Ecto neural progenitor cell (in vitro differentiated cells): Measurements from ENCODE around the gene XG.
A peak's percentile ranks its signal among the peaks of the same experiment; 100 is the strongest.
"Not testable (repeated sequence)": the region's sequence is repeated elsewhere in the genome, so short reads cannot be mapped to it uniquely, and the experiment has no call there.

Experiments
- DNase-seq: peaks from one replicate; pipeline ENCODE4 v3.0.0-alpha.2; 2018; ENCODE audit warnings: low spot score

XG gene, protein sequence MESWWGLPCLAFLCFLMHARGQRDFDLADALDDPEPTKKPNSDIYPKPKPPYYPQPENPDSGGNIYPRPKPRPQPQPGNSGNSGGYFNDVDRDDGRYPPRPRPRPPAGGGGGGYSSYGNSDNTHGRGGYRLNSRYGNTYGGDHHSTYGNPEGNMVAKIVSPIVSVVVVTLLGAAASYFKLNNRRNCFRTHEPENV

DNA sequence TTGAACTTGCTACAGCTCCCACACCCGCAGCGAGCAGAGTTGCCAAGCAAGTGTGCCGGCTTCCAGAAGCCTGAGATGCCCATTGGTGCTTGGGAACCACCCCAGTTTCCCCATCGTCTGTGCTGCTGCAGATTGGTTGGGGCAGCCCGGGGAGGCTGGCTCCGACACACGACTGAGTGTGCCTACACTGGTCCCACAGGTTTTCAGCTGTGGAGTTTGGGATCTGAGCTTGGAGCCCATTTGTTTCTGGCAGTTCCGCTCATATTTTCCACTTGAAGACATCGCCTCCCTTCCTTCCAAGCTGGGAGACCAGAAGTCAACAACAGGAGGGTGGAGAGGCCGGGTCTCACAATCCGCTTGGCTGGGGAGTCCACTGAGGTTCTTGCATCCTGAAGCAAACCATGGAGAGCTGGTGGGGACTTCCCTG, at the start of gene XG:
XG (plus strand) TSS at position 167 of the 427 bp plus-strand sequence; CDS start at position 402, 235 bp downstream.
- DNase-seq, result not testable (repeated sequence)

- no peak for DNase-seq
These were observed 47.9 kb upstream of the XG start for GRCh38 chrX:2703991-2704369.

DNA sequence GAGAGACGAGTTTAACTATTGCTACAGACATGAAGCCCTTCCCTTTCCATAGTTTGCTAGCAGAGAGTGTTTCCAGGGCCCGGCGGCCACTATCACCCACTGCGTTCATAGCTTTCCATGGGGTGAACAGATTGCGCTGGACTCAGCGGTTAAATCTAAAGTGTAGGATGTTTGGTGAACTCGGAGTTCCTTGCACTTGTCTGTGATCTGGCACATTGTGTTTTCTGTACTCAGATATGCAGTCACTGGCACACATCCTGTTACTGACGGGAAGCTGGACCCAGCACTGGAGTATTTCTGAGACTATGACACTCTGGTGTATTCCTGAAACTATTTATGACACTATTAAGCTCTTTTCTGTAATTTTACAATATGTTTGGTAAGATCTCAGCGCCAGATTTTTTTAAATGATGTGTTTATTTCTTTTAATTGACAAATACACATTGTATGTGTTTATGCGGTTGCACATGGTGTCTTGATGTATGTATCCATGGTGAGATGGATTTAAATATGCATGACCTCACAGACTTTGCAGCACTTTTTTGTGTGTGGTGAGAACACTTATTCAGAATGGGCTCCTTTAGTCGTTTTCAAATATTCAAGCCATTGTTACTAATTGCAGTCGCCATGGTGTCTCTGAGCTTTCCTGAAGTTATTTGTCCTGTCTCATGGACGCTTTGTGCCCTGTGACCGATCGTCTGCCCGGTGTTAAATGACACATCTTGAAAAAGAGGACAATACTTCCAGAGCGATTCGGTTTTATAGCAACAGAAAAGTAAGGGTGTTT, 46.6 kb upstream of the XG start:
- no peak for DNase-seq

- peak; percentile 57 for DNase-seq
These were observed 44.5 kb upstream of the XG start for GRCh38 chrX:2707334-2707760.

- DNase-seq, result no peak
These were observed 43.8 kb upstream of the XG start for GRCh38 chrX:2708021-2708420.

DNA sequence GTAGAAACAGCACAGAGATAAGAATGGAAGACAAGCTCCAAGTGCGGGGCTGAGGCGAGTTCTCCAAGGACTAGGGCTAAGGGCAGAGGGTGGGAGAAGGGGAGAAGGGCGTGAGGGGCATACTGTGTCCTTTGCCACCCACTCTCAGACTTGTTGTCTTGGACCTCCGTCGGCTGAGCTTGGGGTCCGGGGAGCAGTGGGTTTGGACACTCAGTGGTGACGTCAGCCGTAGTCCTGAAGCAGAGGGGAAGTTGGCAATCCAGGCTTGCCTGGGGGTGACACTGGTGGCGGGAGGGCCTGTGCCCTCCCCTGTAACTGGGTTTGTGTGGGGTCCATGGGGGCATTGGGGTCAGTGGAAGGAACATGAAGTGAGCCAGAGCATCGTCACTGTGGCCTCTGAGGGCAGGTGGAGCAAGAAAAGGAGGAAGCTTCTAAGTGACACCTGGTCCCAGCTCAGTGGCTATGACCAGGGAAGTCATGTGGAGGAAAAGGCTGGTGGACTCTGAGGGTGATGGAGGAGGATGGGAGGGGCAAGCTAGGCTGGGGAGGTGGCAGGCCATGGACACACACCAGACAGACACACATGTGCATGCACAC, 43.1 kb upstream of the XG start:
- no peak for DNase-seq

GRCh38 chrX:2709556-2709955, 42.3 kb upstream of the XG start:
- no peak for DNase-seq

GRCh38 chrX:2710041-2710840, 41.6 kb upstream of the XG start:
- DNase-seq, result no peak

DNA sequence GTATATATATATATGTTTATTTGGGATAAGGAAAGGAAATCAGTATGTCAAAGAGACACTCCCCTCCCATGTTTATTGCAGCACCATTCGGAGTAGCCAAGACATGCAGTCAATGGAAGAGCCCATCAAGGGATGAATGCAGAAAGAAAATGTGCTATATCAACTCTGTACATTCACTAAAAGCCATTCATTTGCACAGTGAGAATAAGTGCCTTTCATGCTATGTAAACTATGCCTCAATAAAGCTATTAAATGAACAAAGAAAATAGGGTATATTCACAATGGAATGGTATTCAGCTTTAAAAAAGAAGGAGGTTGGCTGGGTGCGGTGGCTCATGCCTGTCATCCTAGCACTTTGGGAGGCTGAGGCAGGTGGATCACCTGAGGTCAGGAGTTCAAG, 40.4 kb upstream of the XG start:
- no peak for DNase-seq

DNA sequence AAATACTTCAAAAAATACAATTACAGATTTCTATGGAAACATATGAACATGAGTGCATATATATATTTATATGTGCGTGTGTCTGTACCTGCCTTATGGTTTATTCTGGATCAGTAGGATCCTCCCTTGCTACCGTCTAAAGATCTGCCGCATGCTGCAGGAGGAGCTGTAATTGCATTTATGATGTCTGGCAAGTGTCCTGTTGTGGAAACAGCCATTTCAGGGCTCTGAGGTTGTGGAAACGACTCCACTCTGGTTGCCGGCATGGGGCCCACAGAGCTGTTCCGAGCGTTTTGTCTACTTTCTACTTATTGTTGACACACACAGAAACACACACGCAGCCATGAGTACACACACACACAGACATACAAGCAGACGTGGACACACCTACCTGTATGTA, 39.4 kb upstream of the XG start:
- no peak for DNase-seq

DNA sequence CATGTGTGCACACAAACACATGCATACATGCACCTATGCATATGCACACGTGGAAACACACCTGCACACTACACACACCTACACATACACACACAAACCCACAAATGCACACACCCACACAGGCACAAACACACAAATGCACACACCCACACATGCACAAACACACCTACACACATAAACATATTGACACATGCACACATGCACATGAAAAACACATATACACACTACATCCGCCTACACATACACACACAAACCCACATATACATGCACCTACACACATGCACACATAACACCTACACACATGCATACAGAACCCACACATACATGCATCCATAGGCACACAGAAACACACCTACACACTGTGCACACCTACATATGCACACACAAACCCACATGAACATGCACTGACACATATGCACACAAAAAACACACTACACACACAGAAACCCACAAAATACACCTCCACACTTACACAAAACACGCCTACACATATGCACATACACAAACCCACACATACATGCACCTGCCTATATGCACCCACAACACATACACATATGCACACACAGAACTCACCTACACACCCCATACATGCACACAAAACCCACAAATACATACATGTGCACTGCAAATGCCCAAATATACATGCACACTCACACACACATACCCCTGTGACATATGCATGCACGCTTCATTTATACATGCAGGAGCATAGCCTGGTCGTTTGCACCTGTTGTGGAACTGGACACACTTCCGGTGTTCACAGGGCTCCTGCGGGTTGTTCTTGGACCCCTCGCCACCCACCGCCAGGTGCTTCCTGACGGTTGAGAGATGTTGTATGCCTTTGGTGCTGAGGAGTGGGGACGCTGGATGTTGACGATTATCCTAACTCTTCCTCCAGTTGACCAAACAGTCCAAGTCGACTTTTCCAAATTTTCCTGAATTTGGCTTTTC, 38.7 kb upstream of the XG start:
- no peak for DNase-seq

GRCh38 chrX:2714551-2714950, 37.3 kb upstream of the XG start:
- no peak for DNase-seq

DNA sequence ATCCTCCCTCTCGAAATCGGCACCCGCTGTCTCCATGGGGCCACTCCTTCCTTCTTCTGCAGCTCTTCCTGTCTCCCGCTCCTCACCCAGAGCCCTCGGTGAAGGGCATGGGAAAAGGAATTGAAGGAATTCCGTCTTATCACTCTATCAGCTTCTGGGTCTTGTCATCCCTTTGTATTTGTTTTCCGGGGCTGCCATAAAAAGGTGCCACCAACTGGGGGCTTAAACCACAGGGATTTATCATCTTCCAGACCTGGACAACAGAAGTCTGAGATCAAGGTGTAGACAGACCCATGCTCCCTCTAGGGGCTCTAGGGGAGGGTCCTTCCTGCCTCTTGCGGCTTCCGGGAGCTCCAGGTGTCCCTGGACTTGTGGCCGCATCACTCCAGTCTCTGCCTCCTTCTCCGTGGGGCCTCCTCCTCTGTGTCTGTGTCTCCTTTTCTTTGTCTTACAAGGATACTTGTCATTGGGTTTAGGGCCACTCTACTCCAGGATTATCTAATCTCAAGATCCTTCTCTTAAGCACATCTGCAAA, 36.7 kb upstream of the XG start:
- DNase-seq, result no peak

DNA sequence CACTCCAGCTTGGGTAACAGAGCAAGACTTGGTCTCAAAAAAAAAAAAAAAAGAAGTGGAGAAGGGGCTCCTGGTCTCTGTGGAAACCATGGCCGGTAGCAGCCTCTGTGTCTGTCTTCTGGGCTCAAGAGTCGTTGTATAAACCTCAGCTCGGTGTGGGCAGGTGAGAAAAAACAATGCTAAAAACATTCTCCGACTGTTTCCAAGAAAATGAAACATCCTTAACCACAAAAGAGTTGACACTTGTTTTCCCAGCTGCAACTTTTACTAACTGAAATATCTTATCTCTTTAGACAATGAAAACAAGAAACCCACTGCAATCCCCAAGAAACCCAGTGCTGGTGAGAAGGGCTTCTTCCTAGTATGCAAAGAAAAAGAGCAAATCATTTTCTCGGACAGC, 34.5 kb upstream of the XG start:
- DNase-seq, result no peak

GRCh38 chrX:2718821-2719220, 33.0 kb upstream of the XG start:
- DNase-seq, result no peak

- DNase-seq, result no peak
These were observed 31.9 kb upstream of the XG start for GRCh38 chrX:2719774-2720447.

DNA sequence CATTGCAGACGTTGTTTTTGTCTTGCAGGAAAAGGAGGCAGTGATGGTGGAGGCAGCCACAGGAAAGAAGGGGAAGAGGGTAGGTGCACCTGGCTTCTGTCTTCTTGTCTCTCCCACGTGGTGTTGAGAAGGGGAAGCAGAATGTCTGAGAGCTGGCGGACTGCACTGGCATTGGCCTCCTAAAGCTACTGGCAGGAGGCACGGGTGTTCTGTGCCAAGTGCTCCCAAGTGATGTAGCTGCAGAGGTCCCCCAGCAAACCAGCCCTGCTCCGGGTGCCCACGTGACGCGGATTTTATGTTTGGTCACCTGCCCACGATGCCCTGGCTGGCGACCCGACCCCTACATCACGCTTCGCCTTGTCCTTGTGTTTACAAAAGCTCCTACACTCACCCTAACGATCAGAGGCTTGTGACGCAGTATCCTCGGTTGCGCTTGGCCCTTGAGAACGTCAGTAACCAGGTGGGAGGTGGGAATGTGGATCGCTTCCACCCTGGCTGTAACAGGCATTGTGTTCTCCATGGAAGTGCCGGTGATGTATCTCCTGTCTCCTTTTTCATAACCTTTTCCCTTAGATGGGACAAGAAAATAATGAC, 28.5 kb upstream of the XG start:
- DNase-seq, result no peak

DNA sequence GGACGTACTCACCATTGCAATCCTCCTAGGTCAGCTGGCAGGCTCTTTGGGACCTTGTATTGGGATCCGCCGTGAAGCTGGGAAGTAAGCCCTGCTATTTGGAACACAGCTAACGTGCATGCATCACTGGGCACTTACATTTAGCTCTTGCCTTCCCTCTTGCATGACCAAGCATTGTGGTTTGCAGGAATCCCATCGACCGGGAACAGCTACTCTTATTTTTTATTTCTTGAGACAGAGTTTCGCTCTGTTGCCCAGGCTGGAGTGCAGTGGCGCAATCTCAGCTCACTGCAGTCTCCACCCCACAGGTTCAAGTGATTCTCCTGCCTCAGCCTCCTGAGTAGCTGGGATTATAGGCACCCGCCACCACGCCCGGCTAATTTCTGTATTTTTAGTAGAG, 24.6 kb upstream of the XG start:
- not testable (repeated sequence) for DNase-seq

- DNase-seq, result no peak
These were observed 19.8 kb upstream of the XG start for GRCh38 chrX:2732076-2732475.

GRCh38 chrX:2732649-2733048, 19.2 kb upstream of the XG start:
- DNase-seq, result no peak
